ENCODE results near the gene SRGAP2C.
A peak's percentile ranks its signal among the peaks of the same experiment; 100 is the strongest.
"Not testable (repeated sequence)": the region's sequence is repeated elsewhere in the genome, so short reads cannot be mapped to it uniquely, and the experiment has no call there.

The SRGAP2C gene

DNA sequence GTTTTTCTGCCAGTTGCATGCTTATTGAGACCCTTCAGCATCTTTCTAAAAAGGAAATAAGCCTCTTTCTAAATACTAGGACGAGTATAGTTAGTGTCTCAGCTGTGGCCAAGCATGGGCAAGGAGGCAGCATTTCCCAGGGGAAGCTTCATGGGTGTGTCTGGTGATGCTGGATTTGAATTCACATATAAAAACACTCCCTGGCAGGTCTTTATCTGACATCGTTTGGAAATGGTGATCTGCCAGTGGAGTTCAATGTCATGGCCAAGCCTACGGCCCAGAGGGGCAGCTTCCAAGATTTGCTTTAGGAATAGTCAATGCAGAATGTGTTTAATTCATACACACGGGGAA is 94.7 kb downstream of the SRGAP2C start:
- DNase-seq (ENCODE audit: low spot score) = not testable (repeated sequence)

DNA sequence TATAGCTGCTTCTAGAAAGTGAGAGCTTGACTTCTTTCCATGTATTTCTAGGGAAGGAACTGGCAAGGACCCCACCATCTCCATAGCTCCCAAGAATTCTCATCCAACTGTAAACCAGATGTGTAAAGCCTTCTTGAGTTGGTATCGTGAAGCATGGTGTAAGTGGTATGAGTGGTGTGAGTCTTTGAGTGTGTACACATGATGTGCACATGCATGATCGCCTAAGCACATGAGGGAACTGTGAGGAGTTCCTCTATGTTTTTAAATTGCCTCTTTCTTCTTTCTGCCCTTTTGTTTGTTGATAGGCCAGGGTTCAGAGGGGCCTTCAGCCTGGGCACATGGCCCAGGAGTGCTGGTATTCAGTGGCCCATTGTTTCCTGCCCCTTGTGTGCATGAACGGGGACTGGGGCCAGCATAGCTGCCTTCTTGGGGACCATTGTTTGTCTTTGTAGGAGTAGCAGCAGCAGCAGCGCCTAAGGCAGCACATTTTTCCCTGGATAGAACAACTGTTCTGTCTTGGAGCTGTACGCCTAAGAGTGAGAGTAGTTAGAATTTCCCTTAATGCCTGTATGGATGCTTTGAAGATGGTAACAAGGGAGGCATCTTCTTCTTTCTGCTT is 96.0 kb downstream of the SRGAP2C start:
- not testable (repeated sequence) for DNase-seq (ENCODE audit: low spot score)

DNA sequence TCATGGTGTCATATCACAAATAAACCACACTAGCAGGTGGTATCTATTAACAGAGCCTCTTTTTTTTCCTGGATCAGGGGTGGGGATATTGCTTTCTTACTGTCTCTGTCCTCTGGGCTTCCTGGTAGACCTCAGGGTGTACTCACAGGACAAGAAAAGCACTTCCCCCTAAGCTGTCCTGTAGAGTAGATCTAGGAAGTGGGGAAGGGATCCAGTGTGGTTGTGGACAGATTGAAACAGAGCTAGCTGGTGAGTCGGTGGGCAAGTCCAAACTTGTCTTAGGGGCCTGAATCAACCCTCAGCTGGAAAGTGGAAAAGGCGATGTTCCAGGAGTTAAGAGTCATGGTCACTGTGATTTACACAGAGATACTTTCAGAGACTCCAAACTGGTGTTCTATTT is 96.7 kb downstream of the SRGAP2C start:
- DNase-seq (ENCODE audit: low spot score) = not testable (repeated sequence)

DNA sequence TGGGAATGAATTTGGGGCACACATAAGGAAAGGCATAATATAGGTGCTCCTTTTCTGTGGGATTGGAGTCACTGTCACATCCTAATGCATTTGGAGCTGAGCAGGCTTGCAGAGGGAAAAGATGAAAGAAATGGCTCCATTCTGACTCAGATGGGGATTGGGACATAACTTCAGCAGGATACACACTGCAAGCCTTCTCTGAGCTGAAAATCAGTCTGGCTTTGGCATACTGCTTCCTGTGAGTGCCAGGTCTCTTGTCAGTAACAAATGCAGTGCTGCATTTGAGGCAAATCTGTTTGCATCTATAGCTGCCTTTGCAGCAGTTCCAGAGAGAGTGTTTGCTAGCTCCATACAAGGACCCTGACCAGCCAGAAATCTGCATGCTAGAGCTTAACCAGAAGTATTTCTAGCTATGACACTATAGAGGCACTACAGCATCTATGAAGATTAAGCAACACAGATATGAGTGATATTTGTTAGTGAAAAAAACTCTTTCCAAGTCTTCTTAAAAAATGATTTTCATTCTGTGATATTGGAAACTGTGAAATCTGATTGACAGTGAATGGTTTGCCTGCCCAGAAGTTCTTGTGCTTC is 98.9 kb downstream of the SRGAP2C start:
- DNase-seq (ENCODE audit: low spot score) = not testable (repeated sequence)

DNA sequence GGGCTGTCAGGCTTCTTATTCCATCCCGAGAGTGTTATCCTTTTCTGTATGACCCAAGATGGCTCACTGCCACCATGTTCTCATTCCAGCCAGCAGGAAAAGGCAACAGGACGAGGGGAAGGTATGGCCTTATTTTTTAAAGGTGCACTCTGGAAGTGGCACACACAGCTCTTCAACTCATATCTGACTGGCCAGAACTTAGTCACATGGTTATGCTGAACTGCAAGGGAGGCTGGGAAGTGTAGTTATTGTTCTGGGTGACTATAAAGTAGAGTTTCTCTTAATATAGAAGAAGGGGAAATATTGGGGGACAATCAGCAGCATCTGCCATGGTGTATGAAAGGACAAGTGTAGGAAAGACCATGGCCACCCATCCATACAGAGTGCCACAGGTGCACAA is 107.8 kb downstream of the SRGAP2C start:
- DNase-seq (ENCODE audit: low spot score) = not testable (repeated sequence)

DNA sequence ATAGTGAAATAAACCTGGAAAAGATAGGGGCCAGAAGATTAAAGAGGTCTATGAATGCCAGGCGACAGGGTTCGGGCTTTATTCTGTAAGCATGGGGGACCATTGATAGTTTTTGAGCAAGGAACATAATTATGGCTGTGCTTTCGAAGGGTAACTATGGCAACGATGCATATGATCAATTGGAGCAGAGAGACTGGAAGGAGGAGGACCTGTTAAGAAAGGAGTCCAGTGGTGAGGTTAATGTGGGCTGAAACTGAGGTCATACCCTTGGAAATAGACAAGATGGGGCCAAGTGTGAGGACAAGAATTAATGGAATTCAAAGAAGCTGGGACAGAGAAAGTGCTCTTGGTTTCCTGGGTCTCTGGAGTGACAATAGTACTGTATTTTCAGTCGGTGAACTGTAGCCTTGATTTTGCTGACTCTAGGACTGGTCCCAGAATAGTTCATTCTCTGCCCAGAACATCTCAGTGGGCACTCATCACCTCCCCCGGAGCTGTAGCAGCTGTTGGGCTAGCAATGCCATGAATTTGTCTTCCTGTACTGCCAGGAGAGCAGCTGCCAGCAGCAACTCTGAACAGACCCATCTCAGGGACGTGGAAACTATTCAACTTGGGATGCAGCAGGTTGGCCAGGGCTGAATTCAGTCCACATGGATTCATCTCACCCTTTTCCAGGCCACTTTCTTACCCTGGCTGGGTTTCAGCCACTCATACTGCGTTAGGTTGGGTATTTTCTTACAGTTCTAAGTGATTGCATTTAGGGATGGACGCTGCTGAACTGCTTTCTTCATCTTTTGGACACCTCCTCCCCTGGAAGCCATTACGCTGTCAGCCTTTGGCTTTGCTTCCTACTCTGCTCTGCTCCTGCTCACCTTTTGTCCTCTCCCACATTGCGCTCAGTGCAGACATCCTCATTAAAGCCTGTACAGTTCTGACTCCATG is 108.8 kb downstream of the SRGAP2C start:
- not testable (repeated sequence) for DNase-seq (ENCODE audit: low spot score)

DNA sequence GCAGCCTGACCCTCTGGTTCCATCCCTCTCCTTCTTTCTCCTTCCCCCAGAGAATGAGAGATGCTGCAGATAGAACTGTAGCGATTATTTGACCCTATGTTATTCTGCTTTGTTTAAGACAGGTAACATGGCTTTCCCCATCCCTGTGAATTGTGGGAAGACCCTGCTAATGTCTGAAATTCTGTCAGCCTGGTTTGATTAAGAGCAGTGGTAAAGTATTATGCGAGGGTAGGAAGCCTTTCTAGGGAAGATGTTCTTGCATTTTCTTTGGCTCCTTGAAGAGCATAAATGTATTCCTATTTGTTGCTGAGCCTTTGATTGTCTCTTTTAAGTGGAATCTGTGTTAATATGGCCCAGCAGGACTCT is 109.4 kb downstream of the SRGAP2C start:
- not testable (repeated sequence) for DNase-seq (ENCODE audit: low spot score)

DNA sequence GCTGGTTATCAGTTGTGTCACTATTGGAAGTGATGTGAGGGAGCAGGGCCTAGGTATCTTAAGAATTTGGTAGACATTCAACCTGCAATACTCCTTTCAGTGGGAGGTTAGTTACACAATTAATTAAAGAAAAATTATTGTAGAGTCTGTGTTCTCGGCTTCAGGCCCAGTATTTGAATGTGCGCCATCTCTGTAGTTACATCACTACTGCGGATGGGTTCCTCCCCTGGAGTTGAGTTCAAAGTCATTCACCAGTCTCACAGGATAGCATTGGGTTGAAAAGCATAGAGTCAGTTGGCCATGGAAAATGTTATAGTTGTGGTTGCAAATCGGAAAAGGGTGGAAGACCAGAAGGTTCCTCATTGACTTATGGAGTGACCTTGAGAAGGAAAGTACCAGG is 111.8 kb downstream of the SRGAP2C start:
- not testable (repeated sequence) for DNase-seq (ENCODE audit: low spot score)

DNA sequence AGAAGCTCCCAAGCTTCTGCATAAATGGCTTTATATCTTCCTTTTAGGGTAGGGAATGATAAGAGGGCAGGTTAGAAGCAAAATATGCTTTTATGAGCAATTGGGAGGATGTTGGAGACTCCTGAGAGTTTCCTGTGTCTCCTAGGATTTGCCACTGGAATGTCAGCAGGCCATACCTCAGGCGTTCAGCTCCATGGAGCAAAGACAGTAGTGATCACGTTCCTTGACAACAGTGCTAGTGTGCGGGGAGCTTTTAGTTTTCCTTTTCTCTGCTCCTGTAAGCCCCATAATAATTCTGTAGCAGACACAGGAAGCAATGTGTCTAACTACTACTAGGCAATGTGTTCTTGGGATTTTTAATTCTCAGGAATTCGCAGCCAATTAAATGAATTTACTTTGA is 113.8 kb downstream of the SRGAP2C start:
- DNase-seq (ENCODE audit: low spot score) = not testable (repeated sequence)

DNA sequence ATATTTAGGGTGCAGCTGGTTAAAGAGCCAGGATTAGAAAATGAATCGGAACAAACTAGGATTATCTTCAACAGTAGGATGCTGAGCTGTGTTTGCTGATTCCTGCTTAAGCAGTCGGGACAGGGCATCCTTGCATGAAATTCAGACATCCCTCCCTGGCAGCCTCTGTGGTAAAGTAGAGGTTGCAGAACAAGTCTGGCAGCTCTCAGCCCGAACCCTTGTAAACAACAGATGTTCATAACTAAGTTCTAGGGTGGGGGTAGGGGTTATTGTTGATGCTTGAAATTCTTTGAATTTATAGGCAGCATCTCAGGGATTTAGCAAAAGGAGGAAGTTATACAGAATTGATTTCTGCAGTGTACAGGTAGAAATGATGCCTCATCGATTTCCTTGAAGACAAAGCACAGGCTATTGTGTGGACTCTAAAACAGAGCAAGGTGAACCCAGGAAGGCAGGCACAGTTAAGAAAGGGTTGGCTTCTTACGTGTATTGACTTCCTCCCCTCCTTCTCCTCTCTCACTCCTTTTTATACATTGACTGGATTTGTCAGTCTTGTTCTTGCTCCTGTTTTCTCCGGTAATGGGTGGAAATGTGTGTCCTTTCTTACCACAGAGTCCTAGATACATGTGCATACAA is 114.9 kb downstream of the SRGAP2C start:
- not testable (repeated sequence) for DNase-seq (ENCODE audit: low spot score)

DNA sequence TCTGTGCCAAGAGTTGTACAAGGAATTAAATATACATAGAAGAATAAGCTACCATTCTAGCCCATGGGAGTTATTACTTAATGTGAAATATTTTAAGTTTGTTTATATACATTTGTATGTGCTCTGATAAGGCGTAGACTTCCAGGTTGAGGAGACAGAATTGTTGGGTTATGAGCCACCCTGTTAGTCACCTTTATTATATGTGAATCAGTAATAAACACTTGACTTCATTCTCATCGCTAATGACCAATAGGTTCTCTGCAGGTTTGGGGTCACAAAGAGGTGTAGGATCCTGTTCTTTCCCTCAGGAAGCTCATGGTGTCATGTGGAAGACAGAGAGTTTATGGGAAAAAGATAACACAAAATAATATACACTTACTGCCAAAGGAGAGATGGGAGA is 117.1 kb downstream of the SRGAP2C start:
- not testable (repeated sequence) for DNase-seq (ENCODE audit: low spot score)

DNA sequence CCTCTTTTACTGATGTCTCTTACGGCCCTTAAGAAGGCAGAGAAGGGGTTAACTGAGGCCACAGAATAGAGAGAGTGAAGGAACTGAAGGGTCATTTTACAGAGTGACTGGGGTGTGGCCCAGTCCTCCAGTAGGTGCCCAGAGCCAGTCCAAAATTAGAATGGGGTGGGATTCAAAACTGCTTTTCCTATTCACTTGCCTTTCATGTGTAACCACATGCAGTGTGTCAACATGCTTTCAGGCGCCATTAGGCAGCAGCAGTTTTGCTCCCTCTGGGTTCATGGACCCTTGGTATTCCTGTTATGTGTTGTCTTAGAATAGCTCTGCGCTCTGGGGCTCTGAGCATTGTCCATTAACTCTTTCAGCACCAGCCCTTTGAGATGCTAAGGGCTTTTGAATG is 123.0 kb downstream of the SRGAP2C start:
- not testable (repeated sequence) for DNase-seq (ENCODE audit: low spot score)

DNA sequence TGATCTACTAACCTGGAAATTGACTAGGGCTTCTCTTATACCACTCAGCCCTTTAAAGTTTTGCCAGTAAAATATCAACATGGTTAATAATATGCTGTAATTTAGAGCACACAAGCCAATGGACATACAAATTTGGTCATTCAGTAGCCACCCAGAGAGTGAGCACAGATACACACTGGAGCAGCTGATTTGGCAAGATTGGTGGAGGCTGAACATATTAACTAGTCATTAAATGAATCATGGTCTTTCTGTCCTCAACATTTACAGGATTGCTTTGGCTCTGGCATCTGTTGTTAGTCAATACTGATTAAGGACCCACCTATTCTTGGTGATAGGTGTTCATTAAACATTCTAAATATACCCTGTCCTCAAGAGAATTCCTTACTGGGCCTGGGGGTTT is 130.7 kb downstream of the SRGAP2C start:
- not testable (repeated sequence) for DNase-seq (ENCODE audit: low spot score)

DNA sequence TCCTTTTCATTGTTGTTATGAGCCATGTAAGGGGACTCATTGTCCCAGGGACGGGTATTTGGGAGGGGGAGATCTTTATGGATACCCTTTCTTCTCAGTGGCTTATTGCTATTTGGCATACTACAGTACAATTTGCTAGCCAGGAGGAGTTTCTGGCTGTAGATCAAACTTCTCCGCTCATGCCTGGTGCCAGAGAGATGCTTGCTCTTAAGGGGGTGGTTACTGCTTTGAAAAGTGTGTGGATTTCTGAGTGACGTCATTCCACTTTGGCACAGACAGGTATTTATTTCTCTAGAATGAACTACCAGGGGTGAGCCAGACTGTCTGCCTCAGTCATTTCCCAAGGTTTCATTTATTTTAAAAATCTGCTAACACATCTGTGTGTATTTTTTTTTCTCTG is 131.3 kb downstream of the SRGAP2C start:
- DNase-seq (ENCODE audit: low spot score) = not testable (repeated sequence)

DNA sequence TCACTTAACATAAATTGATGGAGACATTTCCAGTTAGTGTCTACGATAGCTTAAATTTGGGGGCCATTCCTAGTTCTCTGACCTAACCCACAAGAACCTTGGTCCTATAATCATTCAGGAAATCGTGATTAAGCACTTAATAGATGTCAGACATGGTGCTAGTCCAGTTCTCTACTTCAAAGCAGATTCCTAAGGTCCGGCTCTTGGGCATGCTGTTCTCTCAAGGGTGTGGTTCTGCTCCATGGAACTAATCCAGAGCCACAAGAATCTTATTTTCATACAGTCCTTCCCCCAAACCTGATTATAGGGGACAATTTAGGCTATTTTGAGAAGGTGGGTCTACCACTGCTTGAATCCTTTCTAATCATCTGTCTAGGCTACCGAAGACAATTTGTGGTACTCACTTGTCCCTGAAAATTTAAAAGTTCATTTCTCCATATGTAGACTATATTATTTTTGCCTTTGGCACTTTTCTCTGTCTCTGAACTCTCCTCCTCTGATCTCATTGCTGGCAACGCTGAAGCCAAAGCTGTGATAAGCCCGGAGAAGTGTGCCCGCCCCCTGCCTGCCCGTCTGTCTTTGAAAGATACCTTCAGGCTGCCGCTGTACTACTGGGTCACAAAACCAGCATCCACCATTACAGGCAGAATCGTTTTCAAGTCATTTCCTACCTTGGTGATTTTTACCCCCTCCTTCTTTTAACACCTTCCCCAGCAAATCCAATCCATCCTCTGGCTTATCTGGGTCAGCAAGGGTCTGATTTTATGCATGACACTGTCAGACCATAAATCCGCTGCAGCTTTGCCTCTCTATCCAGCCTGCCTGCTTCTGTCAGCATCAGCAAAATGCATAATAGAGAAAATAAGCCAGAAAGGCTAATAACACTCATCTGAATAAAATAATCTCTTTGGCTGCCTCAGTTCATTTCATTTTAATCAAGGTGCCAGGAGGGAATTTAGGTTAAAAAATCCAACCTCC is 133.0 kb downstream of the SRGAP2C start:
- DNase-seq (ENCODE audit: low spot score) = peak; percentile 36

DNA sequence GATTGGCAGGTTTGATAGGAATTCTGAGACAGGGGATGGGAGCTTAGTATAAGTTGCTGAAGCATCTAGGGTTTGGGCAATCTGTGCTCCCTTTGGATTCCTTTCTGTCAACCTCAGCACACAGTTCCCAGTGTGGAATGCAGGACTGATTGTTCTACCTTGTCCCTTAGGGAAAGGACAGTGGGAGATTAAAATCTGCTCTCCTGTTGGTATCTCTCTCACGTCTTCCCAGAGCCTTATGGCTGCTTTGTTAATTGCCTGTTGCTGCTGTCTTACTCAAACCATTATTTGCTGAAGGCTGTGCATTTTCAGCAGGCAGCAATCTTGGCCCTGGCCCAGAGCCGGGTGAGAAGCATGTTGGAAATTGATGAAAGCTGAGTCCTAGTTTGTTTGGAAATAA is 133.9 kb downstream of the SRGAP2C start:
- DNase-seq (ENCODE audit: low spot score) = not testable (repeated sequence)

DNA sequence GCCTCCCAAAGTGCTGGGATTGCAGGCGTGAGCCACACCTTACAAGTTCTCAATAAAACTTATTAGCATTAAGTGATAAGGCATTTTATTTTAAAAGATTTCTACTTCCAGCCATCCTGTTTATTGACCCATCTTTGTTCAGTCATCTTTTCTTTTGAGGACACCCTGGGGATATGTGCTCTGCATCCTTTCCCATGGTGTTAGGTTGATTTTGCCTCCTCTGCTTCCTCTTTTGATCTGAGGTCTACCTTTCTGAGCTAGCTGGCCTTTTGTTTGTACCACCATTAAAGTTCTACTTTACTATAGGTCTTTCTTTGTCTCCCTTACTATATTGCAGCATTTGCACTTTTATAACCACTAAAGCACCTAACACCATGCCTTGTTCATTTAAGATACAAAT is 136.9 kb downstream of the SRGAP2C start:
- DNase-seq (ENCODE audit: low spot score) = not testable (repeated sequence)

DNA sequence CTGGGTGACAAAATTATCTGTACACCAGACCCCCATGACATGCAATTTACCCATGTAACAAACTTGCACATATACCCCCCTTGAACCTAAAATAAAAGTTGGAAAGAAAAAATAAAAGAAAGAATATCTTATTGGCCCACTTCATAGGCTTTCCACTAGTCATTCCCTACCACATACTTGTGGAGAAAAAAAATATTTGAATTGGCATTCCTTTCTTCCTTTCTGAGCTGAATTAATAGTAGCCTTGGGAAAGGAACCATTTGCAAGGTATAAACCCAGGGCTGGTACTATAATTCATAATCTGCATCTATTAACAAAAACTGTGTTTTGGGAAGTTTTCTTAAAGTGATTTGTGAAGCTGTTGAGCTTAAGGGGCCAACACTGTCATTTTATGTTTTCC is 140.0 kb downstream of the SRGAP2C start:
- not testable (repeated sequence) for DNase-seq (ENCODE audit: low spot score)

DNA sequence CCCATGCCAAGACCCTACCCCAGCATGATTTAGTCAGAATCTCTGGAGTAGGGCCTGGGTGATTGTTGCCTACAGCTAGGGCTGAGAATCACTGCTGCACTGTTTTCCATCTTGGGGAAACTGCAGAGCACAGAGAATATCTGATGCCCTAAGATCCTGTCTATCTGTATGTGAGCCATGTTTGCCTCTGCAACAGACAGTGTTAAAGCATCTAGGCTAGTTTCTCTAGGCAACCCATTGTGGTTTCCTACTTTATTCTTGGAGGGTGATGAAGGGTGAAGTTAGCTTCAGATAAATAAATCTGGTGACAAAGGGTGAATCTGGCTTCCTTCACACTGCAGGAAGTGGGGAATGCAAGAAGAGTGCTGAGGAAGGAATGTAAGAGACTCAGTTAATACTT is 147.4 kb downstream of the SRGAP2C start:
- not testable (repeated sequence) for DNase-seq (ENCODE audit: low spot score)

DNA sequence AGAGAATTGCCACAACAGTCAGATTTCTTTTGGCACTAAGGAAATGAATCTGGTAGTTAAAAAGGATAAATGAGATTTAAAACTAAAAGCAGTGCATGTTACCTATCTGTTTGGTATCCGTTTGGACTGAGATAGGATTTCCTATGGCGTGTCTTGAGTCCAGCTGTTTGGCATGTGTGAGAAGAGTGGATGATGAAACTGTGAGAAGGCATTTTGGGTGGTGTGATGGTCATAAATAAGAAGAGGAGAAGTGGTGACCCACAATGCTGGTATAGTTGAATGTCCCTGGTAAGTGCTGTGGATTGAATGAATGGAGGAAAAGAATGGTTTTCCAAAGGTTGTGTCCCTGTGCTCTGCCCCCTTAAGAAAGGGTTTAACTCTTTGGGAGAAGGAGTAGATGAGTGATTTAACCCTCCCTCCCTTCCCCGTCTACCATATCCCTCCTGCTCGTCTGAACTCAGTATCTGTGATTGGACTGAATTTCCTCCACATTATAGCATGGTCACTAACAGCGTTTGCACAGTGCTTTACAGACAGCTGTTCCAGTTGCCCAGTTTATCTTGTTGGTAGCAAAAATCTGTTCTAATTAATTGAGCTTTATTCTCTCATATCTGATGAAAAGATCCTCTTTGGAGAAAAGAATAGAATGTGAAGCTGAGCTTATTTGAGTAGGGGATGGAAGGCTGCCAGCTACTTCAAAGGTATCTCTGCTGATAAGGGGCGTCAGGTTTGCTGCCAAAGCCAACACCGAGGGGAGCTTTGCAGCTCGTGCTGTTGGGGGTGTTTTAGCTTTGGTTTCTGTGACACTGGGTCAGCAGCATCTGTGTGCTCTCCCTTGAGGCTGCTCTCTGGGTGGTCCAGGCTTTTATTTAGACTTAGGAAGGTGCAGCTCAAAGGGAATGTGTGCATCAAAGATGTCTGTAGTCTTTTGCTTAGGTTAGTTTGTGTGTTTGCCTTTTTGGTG is 148.1 kb downstream of the SRGAP2C start:
- DNase-seq (ENCODE audit: low spot score) = not testable (repeated sequence)
